Upper lobe of left lung (tissue), 6 donors: ENCODE results near the gene PTEN. TPM values are rescaled to one million over a fixed set of nuclear protein-coding genes. Genes with fewer than 3 reads are reported as not detected.
"Not testable (repeated sequence)": the region's sequence is repeated elsewhere in the genome, so short reads cannot be mapped to it uniquely, and the experiment has no call there.

ENCODE experiments used
- ATAC-seq, 2 donors: fragments of 200-7000 bp; cut with Tn5 transposase; one replicate each; pipeline ENCODE4 v1.9.1; 2022; ENCODE audit warnings: mild to moderate bottlenecking in 2 of 2, moderate library complexity in 2 of 2; ENCODE audit not compliant: low FRiP score in 2 of 2
- DNase-seq, 2 donors: peaks; one replicate each; pipeline ENCODE4 v3.0.0-alpha.2; 2019 to 2020
- H3K27ac ChIP-seq, 4 donors: fragments of 200-600 bp; sonication (generic); one replicate each; pipeline ENCODE4 v1.5.1; 2016 to 2019
- H3K27me3 ChIP-seq, 4 donors: fragments of 200-600 bp; sonication (generic); one replicate each; pipeline ENCODE4 v1.5.1; 2017 to 2019
- H3K36me3 ChIP-seq, 4 donors: fragments of 200-600 bp; sonication (generic); one replicate each; pipeline ENCODE4 v1.5.1; 2016 to 2019
- H3K4me1 ChIP-seq, 4 donors: fragments of 200-600 bp; sonication (generic); one replicate each; pipeline ENCODE4 v1.5.1; 2018 to 2019
- H3K4me3 ChIP-seq, 4 donors: fragments of 200-600 bp; sonication (generic); one replicate each; pipeline ENCODE4 v1.5.1; 2017 to 2019; ENCODE audit warnings: mild to moderate bottlenecking in 2 of 4, moderate library complexity in 1 of 4
- H3K9me3 ChIP-seq, 4 donors: fragments of 200-600 bp; sonication (generic); one replicate each; pipeline ENCODE4 v1.5.1; 2018 to 2019
- CTCF ChIP-seq, 6 experiments: fragments of 450-650 bp in 4 of 6; fragments of 200-600 bp in 2 of 6; sonication (generic) in 2 of 6; IDR thresholded peaks; one replicate each; pipeline ENCODE4 v1.5.1; 2016 to 2019; ENCODE audit warnings: antibody characterized with exemption in 6 of 6
- EP300 ChIP-seq, 4 donors: sonication (generic); formaldehyde crosslinking; IDR thresholded peaks; one replicate each; pipeline ENCODE4 v1.5.1; 2017; ENCODE audit warnings: antibody characterized with exemption in 4 of 4, control low read depth in 2 of 4
- POLR2A ChIP-seq, 4 donors: fragments of 450-650 bp; IDR thresholded peaks; one replicate each; pipeline ENCODE4 v1.5.1; 2016 to 2017; ENCODE audit warnings: antibody characterized with exemption in 4 of 4, mild to moderate bottlenecking in 2 of 4
- POLR2AphosphoS5 ChIP-seq, 2 donors: sonication (generic); formaldehyde crosslinking; IDR thresholded peaks; one replicate each; pipeline ENCODE4 v1.5.1; 2017; ENCODE audit warnings: antibody characterized with exemption in 2 of 2
- WGBS, 2 donors: methylation state at CpG; one replicate each; pipeline ENCODE4 v1.1.5; 2017 to 2018; 5-methylcytosine and 5-hydroxymethylcytosine counted together
- total RNA-seq, 6 donors: library from RNA; depleted of rRNA in 4 of 6; stranded (reverse); fragments of >200 nt in 4 of 6; gene quantifications; one replicate each; pipeline versions ENCODE4 v1.1.0 to v1.2.1, GENCODE V29; 2016 to 2021
- donor health status: DM: no; HTN: no; CAD: no; lungs with moderate emphysema.
- donor health status: DM: no; HTN: yes; CAD: no; lungs with severe emphysema.

The PTEN gene
- total RNA-seq, 6 donors from 2014 or later = 63.3 to 177 (median 99.0) TPM

GRCh38 chr10:87860816-87861403 is 2.5 kb upstream of the PTEN start:
- Histone ChIP-seq H3K36me3 (no peaks in the 10 kb centered on the region), H3K27me3 (no peaks in the 10 kb centered on the region), H3K9me3 (no peaks in the 10 kb centered on the region), H3K27ac (peak overlapping the region; percentile 97 to 100 (median 98)), H3K4me3 (peak overlapping the region in 3 of 4 donors; percentile 68 to 85 (median 76)), H3K4me1 (peaks cover 0 to 13% (median 9%) of the 10 kb centered on the region in 4 donors)
- DNase-seq (no peak), ATAC-seq (no peak)
- 64 to 66% methylated on average over 4 of the region's 4 CpGs for WGBS, 2 donors
- TF ChIP-seq EP300 (IDR thresholded peaks at IDR 0.05) (no peak), POLR2A (IDR thresholded peaks at IDR 0.05) (no peak), POLR2AphosphoS5 (IDR thresholded peaks at IDR 0.05) (no peak), CTCF (IDR thresholded peaks at IDR 0.05) (no peak)

GRCh38 chr10:87861566-87861952 is 1.9 kb upstream of the PTEN start:
- Histone ChIP-seq H3K9me3 (no peaks in the 10 kb centered on the region), H3K27me3 (no peaks in the 10 kb centered on the region), H3K27ac (peak overlapping the region; percentile 97 to 100 (median 98)), H3K4me1 (peaks cover 0 to 13% (median 9%) of the 10 kb centered on the region in 4 donors), H3K4me3 (peak overlapping the region; percentile 68 to 97 (median 80)), H3K36me3 (no peaks in the 10 kb centered on the region)
- peak in 1 of 2 donors; percentile 95 for DNase-seq
- peak; percentile 35 to 57 for ATAC-seq
- WGBS, 2 donors = 3% methylated on average over 7 to 16 of the region's 16 CpGs
- TF ChIP-seq POLR2AphosphoS5 (IDR thresholded peaks at IDR 0.05) (peak in 1 of 2 donors; percentile 42), CTCF (IDR thresholded peaks at IDR 0.05) (peak in 1 of 6 experiments; percentile 23), EP300 (IDR thresholded peaks at IDR 0.05) (no peak), POLR2A (IDR thresholded peaks at IDR 0.05) (no peak)

GRCh38 chr10:87861953-87862678 is 1.3 kb upstream of the PTEN start:
- no peaks in the 10 kb centered on the region for H3K36me3 ChIP-seq
- ATAC-seq (peak; percentile 92 to 98), DNase-seq (peak; percentile 97 to 98)
- H3K4me3 ChIP-seq = peak overlapping the region; percentile 68 to 97 (median 80)
- H3K27me3 ChIP-seq = no peaks in the 10 kb centered on the region
- H3K9me3 ChIP-seq = no peaks in the 10 kb centered on the region
- peak overlapping the region; percentile 97 to 100 (median 98) for H3K27ac ChIP-seq
- TF ChIP-seq POLR2A (IDR thresholded peaks at IDR 0.05) (peak; percentile 34 to 78 (median 40)), CTCF (IDR thresholded peaks at IDR 0.05) (peak in 2 of 6 experiments; percentile 15 to 29), POLR2AphosphoS5 (IDR thresholded peaks at IDR 0.05) (peak; percentile 83 to 85), EP300 (IDR thresholded peaks at IDR 0.05) (peak in 1 of 4 donors; percentile 36)
- peaks cover 0 to 13% (median 9%) of the 10 kb centered on the region in 4 donors for H3K4me1 ChIP-seq
- 0% methylated on average over 1 to 45 of the region's 57 CpGs for WGBS, 2 donors

GRCh38 chr10:87862679-87863052 is 759 bp upstream of the PTEN start:
- WGBS, 2 donors = 0 to 1% methylated on average over 17 to 21 of the region's 21 CpGs
- DNase-seq = no peak
- Histone ChIP-seq H3K27ac (peak overlapping the region; percentile 97 to 100 (median 98)), H3K4me3 (peak overlapping the region; percentile 68 to 97 (median 80)), H3K4me1 (peaks cover 0 to 18% (median 11%) of the 10 kb centered on the region in 4 donors), H3K27me3 (no peaks in the 10 kb centered on the region), H3K36me3 (no peaks in the 10 kb centered on the region), H3K9me3 (no peaks in the 10 kb centered on the region)
- ATAC-seq = peak; percentile 4 to 9
- no peak for TF ChIP-seq POLR2A (IDR thresholded peaks at IDR 0.05)

GRCh38 chr10:87863951-87864495 is 598 bp downstream of the PTEN start:
- TF ChIP-seq POLR2AphosphoS5 (IDR thresholded peaks at IDR 0.05) = peak in 1 of 2 donors; percentile 12
- H3K27me3 ChIP-seq, ATAC-seq, H3K36me3 ChIP-seq, H3K9me3 ChIP-seq: not testable (repeated sequence)
- peak in 1 of 2 donors; percentile 91 for DNase-seq
- peaks cover 3 to 27% (median 22%) of the 10 kb centered on the region in 4 donors for H3K4me1 ChIP-seq
- peak overlapping the region; percentile 68 to 97 (median 80) for H3K4me3 ChIP-seq
- H3K27ac ChIP-seq = peak overlapping the region; percentile 97 to 100 (median 98)
- WGBS, 2 donors = 0% methylated on average over 7 to 24 of the region's 47 CpGs
